C1 segment of cervical spinal cord (tissue), 14 donors: ENCODE measurements around the gene ENHO.

Experiments
- DNase-seq, 14 donors: peaks; one replicate each; lab custom pipeline; 2025; lab: John Stamatoyannopoulos, UW

The ENHO gene

GRCh38 chr9:34479431-34479866 is 43.3 kb downstream of the ENHO start:
- no peak for DNase-seq

DNA sequence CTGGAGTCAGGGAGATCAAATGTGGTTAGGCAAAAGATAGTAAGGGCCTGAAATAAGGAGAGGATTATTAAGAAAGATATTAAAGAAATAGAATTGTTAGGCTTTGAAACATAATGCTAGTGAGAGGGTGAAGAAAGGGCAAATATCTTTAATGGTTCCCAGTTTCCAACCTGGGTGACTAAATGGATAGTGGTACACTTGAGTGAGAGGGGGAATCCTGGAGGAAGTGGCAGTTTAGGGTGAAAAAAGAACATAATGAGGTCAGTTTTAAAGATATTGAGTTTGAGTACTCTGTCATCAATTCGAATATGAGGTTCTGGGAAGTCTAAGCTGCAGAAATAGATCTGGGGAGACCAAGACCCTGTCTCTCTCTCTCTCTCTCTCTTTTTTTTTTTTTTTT is 45.2 kb downstream of the ENHO start:
- DNase-seq = no peak

DNA sequence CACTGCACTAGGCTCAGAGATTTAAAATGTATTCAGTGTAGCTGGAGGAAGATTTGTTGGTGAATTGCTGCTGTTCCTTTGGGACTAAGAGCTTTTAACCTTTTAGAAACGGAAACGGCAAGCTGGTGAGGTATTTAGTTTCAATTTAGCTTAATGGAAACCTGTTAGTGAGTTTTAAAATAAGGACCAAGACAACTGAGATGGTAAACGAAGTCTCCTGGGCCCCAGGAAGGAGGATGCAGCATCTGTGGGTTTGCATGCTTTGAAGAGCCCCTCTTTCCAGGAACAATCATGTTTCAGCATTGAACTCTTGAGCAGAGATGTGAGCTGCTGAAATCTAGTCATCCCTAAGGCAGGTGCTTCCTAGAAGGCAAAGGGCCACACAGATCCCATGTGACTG is 47.7 kb downstream of the ENHO start:
- DNase-seq = no peak
